ENCODE data around the gene ATP10A.

DNA sequence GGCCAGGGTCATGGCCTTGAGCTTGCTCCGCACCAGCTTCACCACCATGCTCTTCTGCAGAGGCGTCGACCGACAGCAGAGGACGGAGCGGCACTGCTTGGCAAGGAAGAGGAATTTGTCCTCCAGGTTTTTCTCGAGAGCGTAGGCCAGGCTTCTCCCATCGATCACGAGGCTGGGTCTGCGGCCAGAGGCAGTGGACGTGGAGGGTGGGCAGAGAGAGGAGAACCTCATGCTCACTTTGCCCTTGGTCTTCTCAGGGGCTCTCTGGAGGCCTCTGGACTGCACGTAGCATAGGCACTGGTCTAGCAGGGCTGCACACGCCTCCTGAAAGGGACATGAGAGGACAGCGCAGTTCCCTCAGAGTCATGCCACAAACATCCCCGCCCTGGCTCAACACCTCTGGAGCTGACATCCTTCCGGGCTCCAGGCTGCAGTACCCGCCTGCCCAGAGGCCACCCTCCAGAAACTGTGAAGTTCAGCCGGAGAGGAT is 168.3 kb downstream of the ATP10A start:
- no peak for TF ChIP-seq SNAI2 (CRISPR knock-in tag; IDR thresholded peaks at IDR 0.05)
- TF ChIP-seq, protein P1, sequence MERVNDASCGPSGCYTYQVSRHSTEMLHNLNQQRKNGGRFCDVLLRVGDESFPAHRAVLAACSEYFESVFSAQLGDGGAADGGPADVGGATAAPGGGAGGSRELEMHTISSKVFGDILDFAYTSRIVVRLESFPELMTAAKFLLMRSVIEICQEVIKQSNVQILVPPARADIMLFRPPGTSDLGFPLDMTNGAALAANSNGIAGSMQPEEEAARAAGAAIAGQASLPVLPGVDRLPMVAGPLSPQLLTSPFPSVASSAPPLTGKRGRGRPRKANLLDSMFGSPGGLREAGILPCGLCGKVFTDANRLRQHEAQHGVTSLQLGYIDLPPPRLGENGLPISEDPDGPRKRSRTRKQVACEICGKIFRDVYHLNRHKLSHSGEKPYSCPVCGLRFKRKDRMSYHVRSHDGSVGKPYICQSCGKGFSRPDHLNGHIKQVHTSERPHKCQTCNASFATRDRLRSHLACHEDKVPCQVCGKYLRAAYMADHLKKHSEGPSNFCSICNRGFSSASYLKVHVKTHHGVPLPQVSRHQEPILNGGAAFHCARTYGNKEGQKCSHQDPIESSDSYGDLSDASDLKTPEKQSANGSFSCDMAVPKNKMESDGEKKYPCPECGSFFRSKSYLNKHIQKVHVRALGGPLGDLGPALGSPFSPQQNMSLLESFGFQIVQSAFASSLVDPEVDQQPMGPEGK (CRISPR knock-in tag; IDR thresholded peaks at IDR 0.05; ENCODE audit: borderline replicate concordance) = no peak
- no peak for TF ChIP-seq ZNF8 (CRISPR knock-in tag; IDR thresholded peaks at IDR 0.05)
- no peak for TF ChIP-seq POU6F1 (CRISPR knock-in tag; IDR thresholded peaks at IDR 0.05; ENCODE audit: borderline replicate concordance, low read depth)
- TF ChIP-seq RARB (CRISPR knock-in tag; IDR thresholded peaks at IDR 0.05) = no peak
- no peak for TF ChIP-seq ZFP30 (CRISPR knock-in tag; IDR thresholded peaks at IDR 0.05)
- TF ChIP-seq TOX (CRISPR knock-in tag; IDR thresholded peaks at IDR 0.05; ENCODE audit: borderline replicate concordance) = no peak
- no peak for TF ChIP-seq ARNTL (CRISPR knock-in tag; IDR thresholded peaks at IDR 0.05; ENCODE audit: borderline replicate concordance, low read depth)
- no peak for TF ChIP-seq TCF4 (CRISPR knock-in tag; IDR thresholded peaks at IDR 0.05; ENCODE audit: borderline replicate concordance)
- TF ChIP-seq ZFP3 (CRISPR knock-in tag; IDR thresholded peaks at IDR 0.05) = no peak
- TF ChIP-seq, protein P2, sequence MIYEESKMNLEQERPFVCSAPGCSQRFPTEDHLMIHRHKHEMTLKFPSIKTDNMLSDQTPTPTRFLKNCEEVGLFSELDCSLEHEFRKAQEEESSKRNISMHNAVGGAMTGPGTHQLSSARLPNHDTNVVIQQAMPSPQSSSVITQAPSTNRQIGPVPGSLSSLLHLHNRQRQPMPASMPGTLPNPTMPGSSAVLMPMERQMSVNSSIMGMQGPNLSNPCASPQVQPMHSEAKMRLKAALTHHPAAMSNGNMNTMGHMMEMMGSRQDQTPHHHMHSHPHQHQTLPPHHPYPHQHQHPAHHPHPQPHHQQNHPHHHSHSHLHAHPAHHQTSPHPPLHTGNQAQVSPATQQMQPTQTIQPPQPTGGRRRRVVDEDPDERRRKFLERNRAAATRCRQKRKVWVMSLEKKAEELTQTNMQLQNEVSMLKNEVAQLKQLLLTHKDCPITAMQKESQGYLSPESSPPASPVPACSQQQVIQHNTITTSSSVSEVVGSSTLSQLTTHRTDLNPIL (CRISPR knock-in tag; IDR thresholded peaks at IDR 0.05; ENCODE audit: low read depth) = no peak
- TF ChIP-seq ZNF70 (CRISPR knock-in tag; IDR thresholded peaks at IDR 0.05) = no peak
- TF ChIP-seq PPARA (CRISPR knock-in tag; IDR thresholded peaks at IDR 0.05; ENCODE audit: borderline replicate concordance) = no peak
